Left kidney (tissue), 2 donors: ENCODE results near the gene NEU4. TPM values are rescaled to one million over a fixed set of nuclear protein-coding genes. Genes with fewer than 3 reads are reported as not detected.
"Not testable (repeated sequence)": the region's sequence is repeated elsewhere in the genome, so short reads cannot be mapped to it uniquely, and the experiment has no call there.

Experiments used
- DNase-seq: peaks from one replicate; pipeline ENCODE4 v3.0.0-alpha.2; 2013
- polyA plus RNA-seq: library from polyadenylated mRNA; unstranded; fragments of 120-200 nt; gene quantifications from one replicate; pipeline ENCODE4 v1.2.1, GENCODE V29; 2013; ENCODE audit not compliant: insufficient read length

NEU4 gene
- polyA plus RNA-seq, 1 donor, result 1.2 TPM

DNA sequence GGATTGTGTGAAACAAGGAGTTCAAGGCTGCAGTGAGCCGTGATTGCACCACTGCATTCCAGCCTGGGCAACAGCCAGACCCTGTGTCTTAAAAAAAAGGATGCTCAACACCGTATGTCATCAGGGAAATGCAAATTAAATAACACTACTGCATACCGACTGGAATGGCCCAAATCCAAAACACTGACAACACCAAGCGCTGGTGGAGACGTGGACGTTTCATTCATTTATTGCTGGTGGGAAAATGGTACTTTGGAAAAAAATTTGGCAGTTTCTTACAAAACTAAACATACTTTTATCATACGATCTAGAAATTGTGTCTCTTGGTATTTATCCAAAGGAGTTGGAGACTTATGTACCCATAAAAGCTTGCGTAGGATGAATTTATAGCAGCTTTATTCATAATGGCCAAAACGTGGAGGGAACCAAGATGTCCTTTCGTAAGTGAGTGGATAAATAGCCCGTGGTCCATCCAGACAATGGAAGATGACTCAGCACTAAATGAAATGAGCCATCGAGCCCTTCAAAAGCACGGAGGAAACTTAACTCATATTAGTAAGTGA, 24.2 kb downstream of the NEU4 start:
- DNase-seq, result no peak

DNA sequence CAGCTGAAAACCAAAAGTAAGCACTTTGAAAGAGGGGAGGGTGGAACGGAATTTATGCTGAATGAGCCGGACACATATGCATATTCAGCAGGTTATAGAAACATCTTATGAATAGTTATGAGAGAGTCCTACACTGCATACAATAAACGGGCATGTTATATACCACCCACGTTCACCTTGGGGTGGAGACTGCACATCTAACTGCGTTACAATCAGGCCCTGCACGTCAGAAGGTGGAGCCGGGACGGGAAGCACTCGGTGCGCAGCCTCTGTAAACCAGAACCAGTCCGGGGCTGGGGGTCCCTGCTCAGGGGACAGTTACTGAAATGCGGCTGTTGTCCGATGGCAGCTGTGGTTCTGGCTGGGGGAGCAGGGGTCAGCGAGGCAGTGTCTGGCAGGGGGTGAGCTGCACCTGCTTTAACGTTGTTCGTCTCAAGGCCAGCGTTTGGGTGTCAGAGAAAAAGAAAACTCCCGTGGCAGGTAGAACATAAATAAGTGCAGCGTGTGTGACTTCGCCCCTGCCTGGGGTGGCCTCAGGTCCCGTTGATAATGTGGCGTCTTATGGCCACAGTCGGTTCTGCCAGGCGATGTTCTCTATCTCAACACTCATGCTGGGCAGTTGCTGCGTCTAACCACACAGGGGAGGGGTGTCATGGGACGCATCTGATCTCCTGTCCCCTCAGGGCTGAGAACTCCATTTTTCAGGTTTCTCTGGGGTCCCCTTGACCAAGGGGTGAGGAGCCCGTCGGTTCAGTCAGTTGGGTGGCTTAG, 24.9 kb downstream of the NEU4 start:
- not testable (repeated sequence) for DNase-seq

DNA sequence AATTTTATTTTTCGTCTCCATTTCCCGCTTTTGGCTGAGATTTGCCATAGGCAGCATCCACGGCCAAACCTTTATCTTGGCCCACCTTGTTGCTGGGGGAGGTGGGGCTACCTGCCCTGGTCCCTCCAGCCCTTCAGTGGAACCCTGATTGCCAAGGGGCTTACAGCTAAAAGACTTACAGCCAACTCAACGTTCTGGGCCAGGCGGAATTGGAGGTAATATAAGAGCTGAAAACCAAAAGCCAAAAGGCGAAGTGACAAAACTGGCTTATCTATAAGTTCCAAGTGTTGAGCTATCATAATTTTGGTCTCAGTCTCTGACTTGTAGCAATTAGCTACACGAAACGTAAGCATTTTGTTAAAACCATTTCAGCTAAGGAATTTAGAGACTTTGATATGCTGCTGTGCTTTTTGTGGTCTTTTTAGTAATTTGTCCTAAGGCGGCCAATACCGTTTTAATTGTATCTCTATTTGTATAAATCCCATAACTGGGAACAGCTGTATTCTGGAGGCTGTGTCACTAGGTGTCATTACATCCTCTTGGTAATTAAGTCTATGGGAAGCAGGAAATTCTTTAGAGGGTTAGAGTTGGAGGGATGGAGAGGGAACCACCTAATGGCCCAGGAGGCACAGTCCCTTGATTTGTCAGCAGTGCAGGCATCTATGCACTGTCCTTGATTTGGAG, 25.7 kb downstream of the NEU4 start:
- DNase-seq, result no peak

DNA sequence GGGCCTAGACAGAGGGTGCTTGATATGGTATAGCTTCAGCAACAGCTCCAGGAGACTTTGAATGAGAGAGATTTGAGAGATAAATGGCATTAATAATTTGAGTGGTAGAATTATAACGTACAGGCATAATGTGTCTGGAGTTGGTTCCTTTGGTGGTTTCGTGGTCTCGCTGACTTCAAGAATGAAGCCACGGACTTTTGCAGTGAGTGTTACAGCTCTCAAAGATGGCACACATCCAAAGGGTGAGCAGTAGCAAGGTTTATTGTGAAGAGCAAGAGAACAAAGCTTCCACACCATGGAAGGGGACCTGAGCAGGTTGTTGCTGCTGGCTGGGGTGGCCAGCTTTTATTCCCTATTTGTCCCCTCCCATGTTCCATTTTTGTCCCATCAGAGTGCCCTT, 26.6 kb downstream of the NEU4 start:
- DNase-seq, result no peak

DNA sequence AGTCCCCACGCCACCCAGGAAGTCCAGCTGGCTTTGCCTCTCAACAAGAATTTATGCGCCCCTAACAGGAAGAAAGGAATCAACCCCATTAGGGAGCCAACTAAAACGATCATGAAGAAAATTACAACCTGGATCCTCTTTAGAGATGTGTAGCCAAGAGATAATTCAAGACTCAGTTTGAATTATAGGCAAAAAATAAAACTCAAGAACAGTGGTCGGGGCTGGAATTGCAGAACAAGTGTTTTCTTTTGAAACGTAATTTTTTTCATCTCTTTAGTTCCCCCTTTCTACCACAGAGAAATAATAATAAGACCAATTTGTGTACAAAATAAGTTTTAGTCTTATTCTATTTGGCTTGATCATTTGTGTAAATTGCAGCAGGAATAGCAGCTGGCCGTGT, 27.3 kb downstream of the NEU4 start:
- DNase-seq, result no peak

DNA sequence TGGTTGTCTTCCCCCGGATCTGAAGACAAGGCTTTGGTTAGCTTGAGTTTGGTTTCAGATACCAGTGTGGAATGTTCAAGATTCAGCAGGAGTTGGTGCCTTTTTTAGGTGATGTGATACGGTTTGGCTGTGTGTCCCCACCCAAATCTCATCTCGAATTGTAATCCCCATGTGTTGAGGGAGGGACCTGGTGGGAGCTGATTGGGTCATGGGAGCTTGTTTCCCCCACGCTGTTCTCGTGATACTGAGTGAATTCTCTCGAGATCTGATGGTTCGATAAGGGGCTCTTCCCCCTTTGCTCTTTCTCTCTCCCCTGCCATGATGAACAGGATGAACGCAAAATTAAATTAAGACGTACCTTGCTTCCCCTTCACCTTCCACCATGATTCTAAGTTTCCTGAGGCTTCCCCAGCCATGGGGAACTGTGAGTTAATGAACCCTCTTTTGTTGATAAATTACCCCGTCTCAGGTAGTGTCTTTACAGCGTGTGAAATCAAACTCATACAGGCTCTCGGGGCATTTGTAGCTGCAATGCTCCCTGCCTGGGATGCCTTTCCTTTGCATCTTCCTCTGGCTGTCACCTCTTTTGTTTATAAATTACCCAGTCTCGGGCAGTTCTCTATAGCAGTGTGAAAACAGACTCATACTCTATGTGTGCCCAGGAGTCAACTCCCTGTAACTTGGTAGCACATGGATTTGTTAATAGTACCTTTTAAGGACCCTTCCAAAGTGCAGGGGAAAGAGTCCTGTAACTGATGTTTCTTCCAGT, 28.4 kb downstream of the NEU4 start:
- DNase-seq, result no peak

DNA sequence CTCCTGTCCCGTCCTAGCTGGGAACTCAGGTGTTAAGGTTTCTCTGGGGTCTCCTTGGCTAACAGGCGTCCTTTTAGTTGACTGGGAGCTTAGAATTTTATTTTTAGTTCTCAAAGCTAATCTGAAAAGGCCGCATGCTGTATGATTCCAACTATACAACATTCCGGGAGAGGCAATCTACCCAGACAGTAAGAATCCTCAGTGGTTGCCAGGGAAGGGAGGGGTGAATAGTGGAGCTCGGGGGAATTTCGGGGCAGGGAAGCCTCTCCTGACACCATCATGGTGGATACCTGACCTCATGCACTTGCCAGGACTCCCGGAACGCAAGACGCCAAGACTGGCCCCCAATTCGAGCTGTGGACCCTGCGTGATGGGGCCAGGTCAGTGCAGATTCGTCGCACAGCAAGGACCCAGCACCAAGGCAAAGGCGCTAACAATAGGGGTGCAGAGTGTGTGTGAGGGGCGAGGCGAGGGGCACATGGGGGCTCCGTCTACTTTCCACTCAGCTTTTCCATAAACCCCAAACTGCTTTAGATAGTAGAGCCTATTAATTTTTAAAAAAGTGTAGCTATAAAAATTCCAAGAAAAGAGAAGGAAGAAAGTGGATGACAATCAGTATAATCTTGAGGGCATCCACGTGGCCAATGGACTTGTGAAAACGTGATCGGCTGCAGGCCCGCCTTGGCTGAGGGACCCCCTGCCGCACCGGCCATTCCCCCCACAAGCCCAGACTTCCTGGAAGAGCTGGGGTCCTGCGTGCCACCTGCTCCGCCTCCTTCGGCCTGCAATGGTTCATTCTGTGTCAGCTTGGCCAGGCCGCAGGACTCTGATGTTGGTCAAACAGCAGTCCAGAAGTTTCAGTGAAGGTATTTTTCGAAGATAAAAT, 32.4 kb downstream of the NEU4 start:
- no peak for DNase-seq

DNA sequence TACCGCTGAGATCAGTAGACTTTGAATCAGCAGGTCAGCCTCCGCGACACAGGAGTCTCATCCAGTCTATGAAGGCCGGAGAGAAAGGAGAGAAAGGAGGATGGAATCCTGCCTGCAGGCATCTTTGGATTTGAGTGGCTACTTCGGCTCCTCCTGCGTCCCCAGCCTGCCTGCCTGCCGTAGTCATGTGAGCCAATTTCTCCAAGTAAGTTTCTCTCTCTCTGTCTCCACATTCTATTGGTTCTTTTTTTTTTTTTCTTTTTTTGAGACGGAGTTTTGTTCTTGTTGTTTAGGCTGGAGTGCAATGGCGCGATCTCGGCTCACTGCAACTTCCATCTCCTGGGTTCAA, 33.0 kb downstream of the NEU4 start:
- DNase-seq, result no peak

DNA sequence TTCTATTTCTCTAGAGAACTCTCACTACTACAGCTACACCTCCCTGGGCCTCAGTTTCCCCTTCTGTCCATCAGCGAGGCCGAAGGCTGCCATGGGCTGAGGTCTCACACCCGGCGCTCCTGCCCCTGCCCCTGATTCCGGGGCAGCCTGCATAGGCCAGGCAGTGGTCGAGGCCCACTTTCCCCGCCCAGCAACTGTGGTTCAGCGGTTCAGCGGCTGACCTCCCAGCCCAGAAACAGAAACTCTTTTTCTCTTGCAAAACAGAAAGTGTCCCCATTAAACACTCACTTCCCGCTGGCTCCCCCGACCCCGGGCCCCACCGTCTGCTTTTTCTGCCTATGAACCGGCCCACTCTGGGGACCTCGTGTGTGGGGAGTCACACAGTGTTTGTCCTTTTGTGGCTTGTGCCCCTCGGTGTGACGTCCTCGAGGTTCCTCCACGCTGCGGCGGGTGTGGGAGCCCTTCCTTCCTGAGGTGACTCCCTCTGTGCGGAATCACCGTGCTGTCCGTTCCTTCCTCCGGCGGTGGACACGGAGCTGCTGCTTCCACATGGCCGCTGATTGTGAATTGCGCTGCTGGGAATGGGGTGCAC, 33.7 kb downstream of the NEU4 start:
- DNase-seq, result no peak

DNA sequence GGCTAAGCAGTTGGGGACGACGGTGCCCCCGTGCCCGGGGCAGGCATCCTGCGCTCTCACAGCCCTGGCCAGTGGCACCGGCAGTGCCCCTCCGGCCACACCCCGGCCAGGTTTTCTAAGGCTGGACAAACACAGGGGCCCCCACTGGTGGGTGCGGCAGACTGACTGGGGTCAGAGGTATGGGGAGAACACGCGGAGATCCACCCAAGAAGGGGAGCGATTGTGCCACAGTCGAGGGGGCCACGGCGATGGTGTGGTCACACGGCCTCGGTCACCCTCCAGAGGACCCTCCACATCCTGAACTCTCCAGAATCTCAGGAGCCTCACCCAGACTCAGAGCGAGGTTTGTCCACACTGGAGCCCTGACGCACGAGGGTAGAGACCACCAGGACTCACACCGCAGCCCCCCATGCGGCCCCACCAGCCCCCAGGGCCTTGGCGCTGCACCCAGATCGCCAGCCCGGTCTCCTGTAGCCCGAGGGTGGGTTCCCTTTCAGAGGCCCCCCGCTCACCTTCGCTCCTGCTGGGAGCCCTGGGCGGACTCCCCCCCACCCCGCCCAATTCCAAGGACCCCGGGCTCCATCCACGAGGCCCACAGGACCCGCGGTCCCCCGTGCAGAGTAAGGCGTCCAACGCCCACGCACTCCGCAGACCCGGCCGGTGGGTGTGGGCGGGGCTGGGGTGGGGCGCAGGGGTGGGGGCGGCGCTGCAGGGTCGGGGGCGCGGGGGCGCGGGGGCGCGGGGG, 34.5 kb downstream of the NEU4 start:
- no peak for DNase-seq

DNA sequence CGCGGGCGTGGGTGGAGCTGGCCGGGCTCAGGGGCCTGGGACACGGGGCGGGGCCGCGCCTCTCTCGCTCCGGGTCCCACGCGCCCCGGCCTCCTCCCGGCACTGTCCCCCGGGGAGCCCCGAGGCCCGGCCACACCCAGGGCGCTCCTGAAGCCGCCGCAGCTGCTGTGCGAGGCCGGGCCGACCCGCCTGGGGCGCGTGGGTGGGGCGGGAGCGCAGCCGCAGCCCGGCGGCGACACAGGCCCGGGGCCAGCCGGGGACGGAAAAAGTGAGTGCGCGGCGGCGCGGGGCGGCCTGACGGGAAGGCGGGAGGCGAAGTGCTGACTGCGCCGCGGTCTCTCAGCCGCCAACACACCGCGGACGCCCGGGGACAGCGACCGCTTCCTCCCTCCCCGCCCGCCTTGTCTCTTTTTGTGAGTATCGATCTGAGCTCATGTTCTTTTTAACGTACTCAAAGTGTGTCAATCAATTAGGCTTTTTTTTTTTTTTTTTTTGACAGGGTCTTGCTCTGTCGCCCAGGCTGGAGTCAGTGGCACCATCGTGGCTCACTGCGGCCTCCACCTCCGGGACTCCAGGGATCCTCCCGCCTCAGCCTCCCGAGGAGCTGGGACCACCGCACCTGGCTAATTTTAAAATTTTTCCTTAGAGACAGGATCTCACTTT, 35.2 kb downstream of the NEU4 start:
- peak; percentile 63 for DNase-seq

DNA sequence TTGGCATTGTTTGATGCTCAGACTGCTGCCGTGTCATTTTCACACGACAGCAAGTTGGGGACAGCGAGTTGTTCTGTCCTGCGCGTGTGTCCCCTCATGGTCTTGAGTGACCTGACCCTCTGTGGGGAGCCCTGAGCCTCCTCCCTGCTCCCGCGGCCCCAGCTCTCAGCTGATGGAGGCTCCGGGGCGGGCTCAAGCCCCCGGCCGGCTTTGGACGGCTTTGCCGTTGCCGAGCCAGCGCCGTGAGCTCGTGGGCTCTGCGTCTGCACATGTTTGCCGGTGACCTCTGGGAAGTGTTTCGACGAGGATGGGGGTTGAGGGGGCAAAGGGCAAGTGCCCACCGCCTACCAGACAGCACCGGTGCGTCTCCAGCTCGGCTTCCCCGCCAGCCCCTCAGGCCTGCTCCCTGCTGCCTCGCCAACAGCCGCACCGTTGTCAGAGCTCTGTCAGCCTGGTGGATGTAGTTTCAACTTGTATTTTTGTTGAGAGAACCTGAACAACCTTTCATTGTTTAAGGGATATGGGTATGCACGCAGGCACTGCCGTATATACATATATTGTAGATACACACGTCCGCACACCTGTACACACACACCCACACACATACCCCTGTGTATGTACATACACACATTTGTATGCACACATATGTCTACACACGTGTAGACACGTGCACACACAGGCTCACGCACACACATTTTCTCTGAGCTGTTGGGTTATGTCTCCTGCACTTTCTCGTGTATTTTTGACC, 36.0 kb downstream of the NEU4 start:
- DNase-seq, result no peak

DNA sequence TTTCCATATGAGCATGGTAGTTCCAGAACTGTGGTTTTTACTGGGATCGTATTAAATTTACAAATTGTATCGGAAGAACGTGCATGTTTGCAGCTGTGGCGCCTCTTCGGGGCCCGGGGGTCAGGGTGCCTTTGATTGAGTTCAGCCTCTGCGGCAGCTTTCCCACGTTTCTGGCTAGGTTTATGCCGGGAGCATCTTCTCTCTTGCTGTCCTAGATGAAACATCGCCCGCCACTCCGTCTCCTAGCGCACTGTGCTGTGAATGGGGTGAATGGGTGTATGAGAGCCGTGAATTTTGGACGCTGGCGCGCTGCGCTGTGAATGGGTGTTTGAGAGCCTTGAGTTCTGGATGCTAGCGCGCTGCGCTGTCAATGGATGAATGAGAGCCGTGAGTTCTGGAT, 37.4 kb downstream of the NEU4 start:
- DNase-seq, result no peak

DNA sequence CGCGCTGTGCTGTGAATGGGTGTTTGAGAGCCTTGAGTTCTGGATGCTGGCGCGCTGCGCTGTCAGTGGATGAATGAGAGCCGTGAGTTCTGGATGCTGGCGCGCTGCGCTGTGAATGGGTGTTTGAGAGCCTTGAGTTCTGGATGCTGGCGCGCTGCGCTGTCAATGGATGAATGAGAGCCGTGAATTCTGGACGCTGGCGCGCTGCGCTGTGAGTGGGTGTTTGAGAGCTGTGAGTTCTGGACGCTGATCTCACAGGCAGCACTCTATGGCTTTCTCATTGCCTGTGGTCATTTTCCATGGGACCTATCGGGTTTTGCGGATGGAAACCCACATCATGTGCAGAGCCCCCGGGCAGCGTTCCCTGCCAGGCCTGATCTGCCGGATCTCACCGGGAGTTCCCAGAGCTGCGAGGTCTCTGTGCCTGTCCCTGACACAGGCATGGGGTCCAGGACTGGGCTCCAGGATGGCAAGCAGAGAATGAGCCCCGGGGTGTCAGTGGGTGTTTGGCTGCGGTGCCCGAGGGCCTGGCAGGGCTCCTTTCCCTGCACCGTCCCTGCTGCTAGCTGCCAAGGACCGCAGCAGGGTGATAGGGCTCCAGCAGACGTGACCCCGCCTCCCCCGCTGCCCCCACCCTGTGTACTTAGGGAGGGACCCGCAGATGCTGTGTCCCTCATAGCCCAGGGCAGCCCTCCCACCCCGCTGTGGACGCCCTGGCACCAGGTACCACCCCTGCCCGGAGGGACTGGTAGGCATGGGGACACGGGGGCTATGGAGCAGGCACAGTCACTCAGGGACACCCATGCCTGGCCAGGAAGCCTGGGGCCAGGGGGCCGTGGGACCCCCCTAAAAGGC, 40.0 kb downstream of the NEU4 start:
- DNase-seq, result no peak

DNA sequence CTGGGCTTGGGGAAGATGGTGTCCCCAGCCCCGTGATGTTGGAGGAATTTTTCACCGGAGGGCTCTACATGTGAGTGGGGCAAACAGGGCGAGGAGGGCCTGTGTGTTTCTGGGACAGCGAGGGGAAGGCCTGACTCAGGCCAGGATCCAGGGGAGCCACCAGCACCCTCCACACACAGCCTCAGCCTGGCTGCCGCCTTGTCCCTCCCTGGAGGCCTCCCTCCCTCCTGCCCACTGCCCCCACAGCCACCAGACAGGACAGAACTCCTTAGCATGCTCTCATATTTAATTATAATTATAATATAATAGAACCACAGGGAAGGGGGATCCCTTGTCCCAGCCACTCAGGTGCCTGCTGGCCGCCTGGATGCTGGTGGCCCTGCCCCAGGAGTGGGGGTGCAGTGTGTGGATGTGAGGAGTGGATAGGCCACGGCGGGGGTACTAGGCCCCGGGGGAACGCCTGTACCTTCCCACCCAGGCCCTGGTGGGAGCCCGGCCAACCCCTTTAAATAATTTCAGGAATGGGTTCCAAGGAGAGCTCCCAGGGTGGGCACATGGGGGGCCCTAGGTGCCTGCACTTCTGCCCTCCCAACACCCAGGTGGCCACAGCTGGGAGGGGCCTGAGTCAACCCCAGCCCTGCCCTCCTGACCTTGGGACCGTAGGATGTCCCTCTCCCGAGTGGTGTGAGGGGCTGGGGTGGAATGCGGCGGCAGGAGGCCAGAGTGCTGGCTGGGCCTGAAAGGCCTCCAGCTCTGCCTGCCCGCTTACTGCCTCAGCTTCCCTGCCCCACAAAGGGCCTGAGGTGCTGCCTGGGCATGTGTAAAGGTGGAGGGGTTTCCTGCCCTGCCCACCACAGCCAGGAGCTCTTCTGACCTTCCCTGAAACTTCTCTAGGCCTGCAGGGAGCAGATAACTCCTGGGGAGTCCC, 40.9 kb downstream of the NEU4 start:
- DNase-seq, result no peak

DNA sequence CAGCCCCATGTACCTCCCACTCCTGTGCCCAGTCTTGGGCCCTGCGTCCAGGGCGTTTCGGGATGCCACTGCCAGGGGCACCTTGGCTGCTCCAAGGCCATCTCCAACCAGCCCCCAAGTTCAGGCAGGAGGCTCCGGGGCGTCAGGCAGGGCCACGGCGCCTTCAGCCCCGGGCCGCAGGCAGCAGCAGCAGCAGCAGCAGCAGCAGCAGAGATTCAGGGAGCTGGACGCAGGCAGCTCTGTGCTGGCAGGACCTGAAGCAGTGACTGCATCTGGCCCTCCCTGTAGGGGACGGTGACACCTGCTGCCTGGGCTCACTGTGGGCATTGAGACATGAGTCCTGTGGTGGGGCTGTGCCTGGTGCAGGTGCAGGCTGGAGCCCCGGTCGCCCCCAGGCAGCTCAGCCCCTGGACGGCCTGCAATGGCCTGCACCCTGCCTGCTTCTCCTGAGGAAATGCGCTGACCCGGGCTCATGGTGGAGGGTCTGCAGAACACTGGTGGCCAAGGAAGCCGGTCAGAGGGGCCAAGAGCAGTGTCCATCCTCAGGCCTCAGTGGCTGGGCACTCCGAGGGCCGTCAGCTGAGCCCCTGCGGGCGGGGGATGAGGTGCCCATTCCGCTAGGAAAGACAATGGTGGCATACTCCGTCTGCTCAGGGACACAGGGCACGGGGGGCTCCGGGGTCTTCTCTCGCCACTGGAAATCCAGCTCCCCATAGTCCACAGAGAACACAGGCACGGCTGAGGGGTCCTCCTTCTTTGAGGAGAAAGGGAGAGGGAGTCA, 41.7 kb downstream of the NEU4 start:
- DNase-seq, result no peak
